ENCODE measurements around the gene NDUFA11.

The NDUFA11 gene

DNA sequence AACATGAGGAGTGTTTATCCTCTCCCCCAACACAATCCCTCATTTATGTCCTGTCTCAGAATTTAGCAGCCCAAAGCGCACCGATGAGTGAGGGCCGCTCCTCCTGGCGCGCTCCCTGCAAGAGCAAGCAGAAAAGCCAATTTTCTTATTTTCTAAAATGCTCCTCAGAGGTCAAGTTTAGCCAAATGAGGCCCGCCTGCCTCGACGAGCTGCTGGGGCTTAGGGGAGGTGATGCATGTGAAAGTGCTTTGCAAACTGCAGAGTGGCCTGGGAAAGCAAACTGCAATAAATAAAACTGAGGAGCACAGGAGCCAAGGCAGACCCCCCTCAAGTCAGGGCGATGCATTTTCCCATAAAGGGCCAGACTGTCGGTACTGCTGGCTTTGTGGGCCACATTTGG is 39.5 kb upstream of the NDUFA11 start:
- Histone ChIP-seq H3K27me3 (ENCODE audit: control insufficient read depth in 5 of 5, insufficient read depth in 4 of 5, low read length in 5 of 5) (no peaks in the 10 kb centered on the region), H3K9me3 (ENCODE audit: control insufficient read depth in 5 of 5, low read length in 5 of 5) (no peaks in the 10 kb centered on the region), H3K36me3 (ENCODE audit: control insufficient read depth in 5 of 5, insufficient read depth in 5 of 5, low read length in 5 of 5) (peaks cover 0 to 38% (median 28%) of the 10 kb centered on the region in 5 donors), H3K4me3 (ENCODE audit: low read depth in 1 of 5, low read length in 5 of 5) (no peak overlapping the region), H3K27ac (ENCODE audit: low read depth, low read length) (no peak overlapping the region), H3K9ac (ENCODE audit: low read length in 5 of 5) (no peak overlapping the region), H3K4me1 (ENCODE audit: control insufficient read depth in 5 of 5, insufficient read depth in 5 of 5, low read length in 5 of 5) (peaks cover 9 to 38% (median 20%) of the 10 kb centered on the region in 5 donors)

DNA sequence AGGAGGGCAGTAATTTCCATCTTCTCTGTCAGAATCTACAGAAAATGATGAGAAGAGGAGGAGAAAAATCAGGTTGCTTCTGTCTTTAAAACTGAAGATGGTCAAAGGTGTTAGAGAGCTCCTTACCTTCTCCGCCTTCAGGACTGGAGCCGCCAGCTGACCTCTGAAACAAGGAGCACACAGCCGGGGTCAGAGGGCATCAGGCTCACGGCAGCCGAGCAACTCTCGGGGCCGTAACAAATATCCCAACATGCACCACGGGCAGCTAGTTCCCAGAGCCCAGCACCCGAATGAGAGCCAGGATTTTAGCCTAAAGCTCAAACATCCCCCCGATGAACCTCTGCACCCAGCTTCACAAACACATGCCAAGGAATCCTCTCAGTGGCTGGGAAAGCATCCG is 38.1 kb upstream of the NDUFA11 start:
- Histone ChIP-seq H3K9me3 (ENCODE audit: control insufficient read depth in 5 of 5, low read length in 5 of 5) (no peaks in the 10 kb centered on the region), H3K4me3 (ENCODE audit: low read depth in 1 of 5, low read length in 5 of 5) (no peak overlapping the region), H3K27ac (ENCODE audit: low read depth, low read length) (no peak overlapping the region), H3K27me3 (ENCODE audit: control insufficient read depth in 5 of 5, insufficient read depth in 4 of 5, low read length in 5 of 5) (no peaks in the 10 kb centered on the region), H3K9ac (ENCODE audit: low read length in 5 of 5) (no peak overlapping the region), H3K36me3 (ENCODE audit: control insufficient read depth in 5 of 5, insufficient read depth in 5 of 5, low read length in 5 of 5) (peaks cover 0 to 47% (median 38%) of the 10 kb centered on the region in 5 donors), H3K4me1 (ENCODE audit: control insufficient read depth in 5 of 5, insufficient read depth in 5 of 5, low read length in 5 of 5) (peaks cover 6 to 24% (median 8%) of the 10 kb centered on the region in 5 donors)

DNA sequence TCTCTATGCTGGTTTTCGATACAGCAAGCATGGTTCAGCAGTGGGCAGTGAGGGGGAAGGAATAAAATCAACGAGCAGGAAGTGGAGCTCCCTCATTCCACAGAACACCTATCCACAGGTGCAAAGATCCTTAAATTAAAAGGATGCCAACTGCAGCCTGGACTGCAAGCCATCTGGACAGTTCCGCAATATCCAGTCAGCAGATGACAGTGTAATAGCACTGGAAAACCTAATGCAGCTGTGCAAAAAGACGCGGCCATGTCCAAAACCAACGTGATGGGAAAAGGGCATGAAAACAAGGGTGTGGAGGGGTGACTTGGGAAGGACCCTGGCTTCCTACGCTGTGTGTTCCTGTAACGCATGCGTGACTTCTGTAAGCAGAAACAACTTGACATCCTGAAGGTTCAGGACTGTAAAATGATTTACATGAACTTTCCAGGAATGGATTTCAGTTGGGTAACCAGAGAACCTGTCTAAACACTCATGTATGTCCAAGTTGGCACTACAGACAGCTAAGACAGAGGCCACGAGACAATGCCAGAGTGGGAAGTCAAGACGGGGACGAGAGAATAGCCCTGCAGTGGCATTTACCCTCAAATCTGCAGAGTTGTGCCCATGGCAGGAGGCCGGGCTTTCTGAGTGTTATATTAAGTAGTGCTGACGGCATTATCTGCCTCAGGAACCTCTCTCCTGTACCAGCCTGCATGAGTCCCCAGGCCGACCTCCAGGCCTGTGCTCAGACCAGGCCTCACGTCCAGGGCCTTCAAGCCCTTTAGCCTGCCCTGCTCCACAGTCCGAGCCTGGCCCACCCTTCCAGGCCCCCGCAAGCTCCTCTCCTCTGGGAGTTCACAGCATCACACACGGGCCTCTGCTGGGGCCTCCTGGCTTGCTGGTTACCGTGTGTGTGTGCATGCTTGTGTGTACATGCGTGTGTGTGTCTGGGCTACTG is 36.9 kb upstream of the NDUFA11 start:
- Histone ChIP-seq H3K27me3 (ENCODE audit: control insufficient read depth in 5 of 5, insufficient read depth in 4 of 5, low read length in 5 of 5) (no peaks in the 10 kb centered on the region), H3K27ac (ENCODE audit: low read depth, low read length) (no peak overlapping the region), H3K4me1 (ENCODE audit: control insufficient read depth in 5 of 5, insufficient read depth in 5 of 5, low read length in 5 of 5) (peaks cover 7 to 27% (median 10%) of the 10 kb centered on the region in 5 donors), H3K9me3 (ENCODE audit: control insufficient read depth in 5 of 5, low read length in 5 of 5) (no peaks in the 10 kb centered on the region), H3K4me3 (ENCODE audit: low read depth in 1 of 5, low read length in 5 of 5) (no peak overlapping the region), H3K9ac (ENCODE audit: low read length in 5 of 5) (no peak overlapping the region), H3K36me3 (ENCODE audit: control insufficient read depth in 5 of 5, insufficient read depth in 5 of 5, low read length in 5 of 5) (peaks cover 0 to 53% (median 47%) of the 10 kb centered on the region in 5 donors)

DNA sequence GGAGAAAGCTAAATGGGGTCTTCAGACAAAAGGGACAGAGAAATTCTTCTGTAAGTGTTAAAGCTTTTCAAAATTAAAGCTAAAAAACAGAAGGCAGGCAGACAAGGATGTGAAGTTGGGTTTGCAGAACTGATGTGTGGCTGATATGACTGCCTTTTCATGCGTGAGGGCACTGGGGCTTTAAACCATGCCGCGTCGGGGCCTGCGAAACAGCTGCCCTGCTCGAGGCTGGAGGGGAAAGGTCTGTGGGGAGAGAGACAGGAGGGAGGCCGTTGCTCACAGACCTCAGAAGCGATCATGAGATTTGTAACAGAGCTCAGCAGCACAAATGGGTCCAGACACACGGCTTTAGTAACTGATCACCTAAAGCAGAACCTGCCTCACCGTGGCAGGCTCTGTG is 34.0 kb upstream of the NDUFA11 start:
- H3K4me1 ChIP-seq (ENCODE audit: control insufficient read depth in 5 of 5, insufficient read depth in 5 of 5, low read length in 5 of 5): peaks cover 3 to 29% (median 28%) of the 10 kb centered on the region in 5 donors
- peaks cover 0 to 65% (median 56%) of the 10 kb centered on the region in 5 donors for H3K36me3 ChIP-seq (ENCODE audit: control insufficient read depth in 5 of 5, insufficient read depth in 5 of 5, low read length in 5 of 5)
- H3K9me3 ChIP-seq (ENCODE audit: control insufficient read depth in 5 of 5, low read length in 5 of 5): no peaks in the 10 kb centered on the region
- H3K27ac ChIP-seq (ENCODE audit: low read depth, low read length): no peak overlapping the region
- no peaks in the 10 kb centered on the region for H3K27me3 ChIP-seq (ENCODE audit: control insufficient read depth in 5 of 5, insufficient read depth in 4 of 5, low read length in 5 of 5)
- H3K9ac ChIP-seq (ENCODE audit: low read length in 5 of 5): no peak overlapping the region
- H3K4me3 ChIP-seq (ENCODE audit: low read depth in 1 of 5, low read length in 5 of 5): no peak overlapping the region

DNA sequence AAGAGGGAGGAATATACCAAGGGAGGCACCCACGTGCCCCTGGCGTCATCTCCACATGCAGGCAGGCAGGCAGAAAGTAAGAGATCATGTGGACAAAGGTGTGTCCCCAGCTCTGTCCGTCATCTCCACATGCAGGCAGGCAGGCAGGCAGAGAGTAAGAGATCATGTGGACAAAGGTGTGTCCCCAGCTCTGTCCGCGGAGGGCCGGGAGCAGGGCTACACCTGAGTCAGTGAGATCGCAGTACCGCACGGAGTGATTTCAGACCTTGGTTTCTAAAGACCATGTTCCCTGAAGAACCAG is 32.7 kb upstream of the NDUFA11 start:
- H3K9me3 ChIP-seq (ENCODE audit: control insufficient read depth in 5 of 5, low read length in 5 of 5): no peaks in the 10 kb centered on the region
- no peak overlapping the region for H3K4me3 ChIP-seq (ENCODE audit: low read depth in 1 of 5, low read length in 5 of 5)
- peaks cover 0 to 74% (median 60%) of the 10 kb centered on the region in 5 donors for H3K36me3 ChIP-seq (ENCODE audit: control insufficient read depth in 5 of 5, insufficient read depth in 5 of 5, low read length in 5 of 5)
- no peaks in the 10 kb centered on the region for H3K27me3 ChIP-seq (ENCODE audit: control insufficient read depth in 5 of 5, insufficient read depth in 4 of 5, low read length in 5 of 5)
- H3K4me1 ChIP-seq (ENCODE audit: control insufficient read depth in 5 of 5, insufficient read depth in 5 of 5, low read length in 5 of 5): peaks cover under 1 to 29% (median 28%) of the 10 kb centered on the region in 5 donors
- no peak overlapping the region for H3K27ac ChIP-seq (ENCODE audit: low read depth, low read length)
- no peak overlapping the region for H3K9ac ChIP-seq (ENCODE audit: low read length in 5 of 5)

DNA sequence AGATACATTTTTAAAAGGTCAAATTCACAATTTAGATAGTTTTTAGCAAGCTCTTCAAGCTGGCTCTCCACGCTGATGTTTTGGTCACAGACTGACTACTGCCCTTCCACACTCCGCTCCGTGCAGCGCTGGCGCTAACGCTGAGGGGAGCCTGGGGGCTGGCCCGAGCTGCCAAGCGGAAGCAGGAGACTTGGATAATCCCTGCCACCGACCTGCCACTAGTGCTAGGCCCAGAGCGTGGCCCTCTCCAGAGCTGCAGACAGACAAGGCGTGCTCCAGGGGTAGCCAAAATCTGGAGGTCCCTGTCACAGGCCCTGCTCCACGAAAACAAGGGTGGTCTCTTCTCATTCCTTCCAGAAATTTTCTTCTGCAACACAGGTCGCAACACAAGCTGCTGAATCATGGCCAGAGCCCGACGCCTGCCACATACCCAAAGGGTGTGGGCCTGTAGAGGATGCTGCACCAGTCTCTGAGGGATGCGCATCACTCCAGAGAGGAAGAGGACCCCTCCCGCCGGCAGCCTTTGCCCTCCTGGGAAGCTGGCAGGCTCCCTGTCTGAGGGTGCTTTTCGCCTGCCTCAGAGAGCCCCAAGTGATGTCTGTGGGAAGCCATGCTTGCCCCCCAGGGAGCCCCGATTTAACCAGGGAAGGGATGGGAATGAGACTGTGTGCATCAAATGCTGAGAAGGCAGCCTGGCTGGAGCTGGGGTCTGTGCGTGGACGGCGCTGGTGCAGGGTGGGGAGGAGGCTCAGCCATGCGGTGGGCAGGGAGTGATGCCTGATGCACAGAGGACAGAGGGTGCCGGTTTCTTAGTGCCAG is 32.1 kb upstream of the NDUFA11 start:
- peaks cover 0 to 29% (median 24%) of the 10 kb centered on the region in 5 donors for H3K4me1 ChIP-seq (ENCODE audit: control insufficient read depth in 5 of 5, insufficient read depth in 5 of 5, low read length in 5 of 5)
- H3K27ac ChIP-seq (ENCODE audit: low read depth, low read length): peak overlapping the region; percentile 50
- H3K9ac ChIP-seq (ENCODE audit: low read length in 5 of 5): no peak overlapping the region
- H3K36me3 ChIP-seq (ENCODE audit: control insufficient read depth in 5 of 5, insufficient read depth in 5 of 5, low read length in 5 of 5): peaks cover 0 to 74% (median 60%) of the 10 kb centered on the region in 5 donors
- no peaks in the 10 kb centered on the region for H3K27me3 ChIP-seq (ENCODE audit: control insufficient read depth in 5 of 5, insufficient read depth in 4 of 5, low read length in 5 of 5)
- no peaks in the 10 kb centered on the region for H3K9me3 ChIP-seq (ENCODE audit: control insufficient read depth in 5 of 5, low read length in 5 of 5)
- H3K4me3 ChIP-seq (ENCODE audit: low read depth in 1 of 5, low read length in 5 of 5): no peak overlapping the region

DNA sequence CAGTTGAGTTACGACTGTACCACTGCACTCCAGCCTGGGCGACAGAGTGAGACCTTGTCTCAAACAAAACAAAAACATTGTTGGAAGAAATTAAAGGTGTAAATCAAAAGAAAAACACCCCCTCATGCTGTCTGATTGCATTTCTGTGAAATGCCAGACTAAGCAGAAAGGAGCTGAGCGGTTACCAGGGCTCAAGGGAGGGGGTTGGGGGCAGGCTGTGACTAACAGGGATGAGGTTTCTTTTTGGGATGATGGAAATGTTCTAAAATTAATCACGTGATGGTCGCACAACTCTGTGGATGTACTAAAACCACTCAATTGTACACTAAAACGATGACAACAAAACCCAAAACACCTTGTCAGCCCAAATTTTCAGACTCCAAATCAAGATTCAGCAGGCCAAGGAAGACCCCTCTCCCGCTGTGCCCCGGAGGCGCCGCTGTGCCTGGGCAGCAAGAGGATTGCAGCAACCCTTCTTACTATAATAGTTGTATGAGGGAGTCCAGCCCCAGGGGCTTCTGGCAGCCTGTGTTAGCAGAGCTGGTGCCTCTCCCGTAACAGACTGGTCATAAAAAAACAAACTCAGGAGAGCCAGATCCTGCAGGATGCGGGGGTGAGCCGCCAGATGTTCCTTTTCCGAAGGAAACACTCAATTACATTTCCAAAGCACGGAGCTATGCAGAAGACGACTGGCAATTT is 31.3 kb upstream of the NDUFA11 start:
- Histone ChIP-seq H3K9me3 (ENCODE audit: control insufficient read depth in 5 of 5, low read length in 5 of 5) (no peaks in the 10 kb centered on the region), H3K4me1 (ENCODE audit: control insufficient read depth in 5 of 5, insufficient read depth in 5 of 5, low read length in 5 of 5) (peaks cover 0 to 29% (median 20%) of the 10 kb centered on the region in 5 donors), H3K9ac (ENCODE audit: low read length in 5 of 5) (no peak overlapping the region), H3K27ac (ENCODE audit: low read depth, low read length) (peak overlapping the region; percentile 50), H3K4me3 (ENCODE audit: low read depth in 1 of 5, low read length in 5 of 5) (no peak overlapping the region), H3K27me3 (ENCODE audit: control insufficient read depth in 5 of 5, insufficient read depth in 4 of 5, low read length in 5 of 5) (no peaks in the 10 kb centered on the region), H3K36me3 (ENCODE audit: control insufficient read depth in 5 of 5, insufficient read depth in 5 of 5, low read length in 5 of 5) (peaks cover 0 to 74% (median 60%) of the 10 kb centered on the region in 5 donors)

DNA sequence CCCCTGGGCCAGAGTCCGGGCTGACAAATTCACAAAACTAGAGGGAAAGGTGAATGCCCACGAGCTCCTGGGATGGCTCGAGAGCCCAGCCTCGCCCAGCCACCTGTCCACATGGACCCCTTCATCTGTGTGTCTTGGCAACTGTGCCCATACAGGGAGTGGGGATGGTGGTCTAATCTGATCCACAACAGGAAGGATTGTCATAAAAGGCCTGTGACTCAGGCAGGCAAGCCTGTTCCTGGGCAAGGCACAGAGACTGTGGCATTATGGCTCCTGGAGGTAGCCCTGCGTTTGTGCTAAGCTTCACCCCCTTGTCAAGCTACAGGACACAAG is 30.4 kb upstream of the NDUFA11 start:
- no peak overlapping the region for H3K27ac ChIP-seq (ENCODE audit: low read depth, low read length)
- no peaks in the 10 kb centered on the region for H3K27me3 ChIP-seq (ENCODE audit: control insufficient read depth in 5 of 5, insufficient read depth in 4 of 5, low read length in 5 of 5)
- H3K9me3 ChIP-seq (ENCODE audit: control insufficient read depth in 5 of 5, low read length in 5 of 5): no peaks in the 10 kb centered on the region
- no peak overlapping the region for H3K9ac ChIP-seq (ENCODE audit: low read length in 5 of 5)
- H3K36me3 ChIP-seq (ENCODE audit: control insufficient read depth in 5 of 5, insufficient read depth in 5 of 5, low read length in 5 of 5): peaks cover 0 to 75% (median 61%) of the 10 kb centered on the region in 5 donors
- H3K4me3 ChIP-seq (ENCODE audit: low read depth in 1 of 5, low read length in 5 of 5): no peak overlapping the region
- peaks cover 0 to 29% (median 20%) of the 10 kb centered on the region in 5 donors for H3K4me1 ChIP-seq (ENCODE audit: control insufficient read depth in 5 of 5, insufficient read depth in 5 of 5, low read length in 5 of 5)

DNA sequence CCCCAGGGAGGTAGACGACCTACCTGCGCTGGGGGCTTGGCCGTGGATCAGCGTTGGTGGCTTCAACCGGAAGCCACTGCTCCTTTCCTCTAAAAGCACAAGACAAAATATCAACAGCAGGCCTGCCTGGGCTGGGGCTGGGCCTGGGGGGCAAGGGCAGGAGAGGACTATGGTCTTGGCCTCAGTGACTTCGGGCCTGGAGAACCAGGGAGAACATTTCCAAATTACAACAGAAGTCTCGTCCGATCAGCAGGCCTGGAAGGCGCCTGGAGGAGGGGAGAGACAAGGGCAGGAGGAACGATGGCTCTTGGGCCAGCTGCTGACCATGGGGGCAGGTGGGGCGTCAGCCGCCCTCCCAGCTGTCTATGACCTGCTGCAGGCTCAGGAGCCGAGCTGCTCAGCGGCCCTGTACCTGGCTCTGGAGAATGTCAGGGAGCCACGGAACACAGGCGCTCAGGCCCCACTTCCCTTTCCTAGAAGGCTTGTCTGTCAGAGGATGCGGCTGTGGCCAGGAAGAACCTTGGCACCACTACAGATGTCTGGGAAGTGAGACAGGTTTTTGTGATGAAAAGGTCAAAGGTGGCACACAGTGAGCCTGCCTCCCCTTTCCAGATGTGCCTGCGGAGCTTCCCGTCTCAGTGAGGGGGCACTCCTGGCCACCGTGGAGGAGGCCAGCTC is 29.9 kb upstream of the NDUFA11 start:
- no peak overlapping the region for H3K4me3 ChIP-seq (ENCODE audit: low read depth in 1 of 5, low read length in 5 of 5)

More for the DNA sequence above, 29.9 kb upstream of the NDUFA11 start:
- no peaks in the 10 kb centered on the region for H3K27me3 ChIP-seq (ENCODE audit: control insufficient read depth in 5 of 5, insufficient read depth in 4 of 5, low read length in 5 of 5)
- H3K9me3 ChIP-seq (ENCODE audit: control insufficient read depth in 5 of 5, low read length in 5 of 5): no peaks in the 10 kb centered on the region
- H3K27ac ChIP-seq (ENCODE audit: low read depth, low read length): no peak overlapping the region
- no peak overlapping the region for H3K9ac ChIP-seq (ENCODE audit: low read length in 5 of 5)
- H3K36me3 ChIP-seq (ENCODE audit: control insufficient read depth in 5 of 5, insufficient read depth in 5 of 5, low read length in 5 of 5): peaks cover 0 to 80% (median 66%) of the 10 kb centered on the region in 5 donors
- peaks cover 0 to 29% (median 20%) of the 10 kb centered on the region in 5 donors for H3K4me1 ChIP-seq (ENCODE audit: control insufficient read depth in 5 of 5, insufficient read depth in 5 of 5, low read length in 5 of 5)

Data from subcutaneous abdominal adipose tissue (tissue), 5 donors.